Breast epithelium (tissue), 3 donors: ENCODE measurements around the gene ADCY1.

Source experiments
- CTCF ChIP-seq, 3 donors: fragments of 450-650 bp; IDR thresholded peaks; one replicate each; pipeline ENCODE4 v1.5.1; 2016 to 2017; ENCODE audit warnings: antibody characterized with exemption in 3 of 3, mild to moderate bottlenecking in 3 of 3, moderate library complexity in 3 of 3
- POLR2A ChIP-seq: fragments of 450-650 bp; IDR thresholded peaks from one replicate; pipeline ENCODE4 v1.6.1; 2016; ENCODE audit warnings: antibody characterized with exemption, mild to moderate bottlenecking, moderate library complexity

DNA sequence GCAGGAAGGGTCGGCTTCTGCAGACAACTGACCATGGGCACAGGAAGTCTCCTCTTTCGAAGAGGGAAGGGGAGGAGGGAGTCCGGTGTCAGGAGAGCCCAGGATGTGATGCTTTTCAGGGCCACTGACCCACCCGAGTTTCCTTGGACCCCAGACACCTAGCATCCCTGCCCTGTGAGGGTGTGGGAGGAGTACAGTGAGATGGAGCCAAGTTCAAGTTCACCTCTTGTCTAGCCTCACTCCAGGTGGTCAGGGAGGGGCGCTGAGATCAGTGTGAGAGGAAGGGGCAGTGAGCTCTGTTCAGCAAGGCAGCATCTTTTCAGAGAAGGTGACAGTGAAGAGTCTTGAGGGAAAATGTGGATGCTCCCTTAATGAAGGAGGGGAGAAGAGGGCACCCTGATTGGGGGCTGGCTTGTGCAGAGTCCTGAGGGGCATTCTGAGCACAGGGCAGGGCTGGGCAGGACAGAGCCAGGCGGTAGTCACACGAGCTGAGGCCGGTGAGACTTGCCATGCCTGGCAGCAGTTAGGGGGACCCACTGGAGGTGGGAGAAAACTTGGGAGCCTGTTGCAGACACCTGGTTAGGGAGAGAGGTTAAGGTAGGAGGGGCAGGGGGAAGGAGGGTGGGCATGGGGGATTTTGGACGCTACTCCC, 49.7 kb downstream of the ADCY1 start:
- no peak for TF ChIP-seq CTCF (IDR thresholded peaks at IDR 0.05)
- TF ChIP-seq POLR2A: no peak
